WTC11 (cell line): ENCODE data around the gene DNPH1. TPM values are rescaled to one million over a fixed set of nuclear protein-coding genes. Genes with fewer than 3 reads are reported as not detected.
A peak's percentile ranks its signal among the peaks of the same experiment; 100 is the strongest.

ENCODE experiments used
- ATAC-seq: fragments of 200-7000 bp; cut with Tn5 transposase; 2 replicates; pipeline ENCODE4 v1.10.0; 2021; ENCODE audit warnings: mild to moderate bottlenecking, moderate library complexity
- CTCF ChIA-PET: fragments of 300-600 bp; sonication (Branson Sonifier 250); formaldehyde crosslinking; loops from one replicate; lab custom pipeline; 2021; ENCODE audit warnings: antibody characterized with exemption; lab: Charles Lee
- POLR2A ChIA-PET: fragments of 350-600 bp; sonication (Branson Sonifier 250); formaldehyde crosslinking; loops from one replicate; lab custom pipeline; 2021; ENCODE audit warnings: antibody characterized with exemption; lab: Charles Lee
- DNase-seq: peaks from one replicate; pipeline ENCODE4 v3.0.0; 2021; ENCODE audit warnings: low spot score
- H3K27ac Mint-ChIP-seq: 2 replicates; pipeline ENCODE4 v1.8.0; 2021; ENCODE audit warnings: mixed read lengths
- H3K27me3 Mint-ChIP-seq: 2 replicates; pipeline ENCODE4 v1.8.0; 2021; ENCODE audit warnings: low read depth, mild to moderate bottlenecking, moderate library complexity, mixed read lengths
- H3K36me3 Mint-ChIP-seq: 2 replicates; pipeline ENCODE4 v1.8.0; 2021; ENCODE audit warnings: mixed read lengths
- H3K4me1 Mint-ChIP-seq: 2 replicates; pipeline ENCODE4 v1.8.0; 2022; ENCODE audit warnings: mixed read lengths
- H3K4me3 Mint-ChIP-seq: 2 replicates; pipeline ENCODE4 v1.8.0; 2021; ENCODE audit warnings: mild to moderate bottlenecking, moderate library complexity, mixed read lengths
- H3K9me3 Mint-ChIP-seq: 2 replicates; pipeline ENCODE4 v1.8.0; 2021; ENCODE audit warnings: mixed read lengths
- CREB1 ChIP-seq: sonication (generic); formaldehyde crosslinking; IDR thresholded peaks from 2 replicates; pipeline ENCODE4 v1.8.0; 2023; ENCODE audit warnings: mild to moderate bottlenecking, missing genetic modification reagents
- HMGA2 ChIP-seq: fragments of 250-450 bp; sonication (Bioruptor Pico); IDR thresholded peaks from 2 replicates; pipeline ENCODE4 v1.4.0; 2021; ENCODE audit warnings: mild to moderate bottlenecking, moderate library complexity
- JAZF1 ChIP-seq: fragments of 250-450 bp; sonication (Bioruptor Pico); IDR thresholded peaks from 2 replicates; pipeline ENCODE4 v1.9.0; 2021; ENCODE audit warnings: moderate library complexity, mild to moderate bottlenecking, inconsistent platforms
- JUN ChIP-seq: sonication (generic); formaldehyde crosslinking; IDR thresholded peaks from 2 replicates; pipeline ENCODE4 v1.8.0; 2023; ENCODE audit warnings: mild to moderate bottlenecking, missing genetic modification reagents
- KAT7 ChIP-seq: sonication (generic); formaldehyde crosslinking; IDR thresholded peaks from 2 replicates; pipeline ENCODE4 v1.8.1; 2023; ENCODE audit warnings: missing genetic modification reagents, mild to moderate bottlenecking, borderline replicate concordance
- NFYB ChIP-seq: sonication (generic); formaldehyde crosslinking; conservative IDR thresholded peaks from 2 replicates; pipeline ENCODE4 v1.8.0; 2022; ENCODE audit warnings: low read depth, missing genetic modification reagents
- NR2C2 ChIP-seq: sonication (generic); formaldehyde crosslinking; IDR thresholded peaks from 2 replicates; pipeline ENCODE4 v1.8.0; 2022; ENCODE audit warnings: mild to moderate bottlenecking, missing genetic modification reagents
- NR3C1 ChIP-seq: sonication (generic); formaldehyde crosslinking; conservative IDR thresholded peaks from 2 replicates; pipeline ENCODE4 v1.8.1; 2023; ENCODE audit warnings: low read depth, mild to moderate bottlenecking, missing genetic modification reagents
- PRRX2 ChIP-seq: fragments of 250-450 bp; sonication (Bioruptor Pico); IDR thresholded peaks from 2 replicates; pipeline ENCODE4 v1.8.0; 2021; ENCODE audit warnings: mild to moderate bottlenecking
- RELA ChIP-seq: sonication (generic); formaldehyde crosslinking; IDR thresholded peaks from 2 replicates; pipeline ENCODE4 v1.8.1; 2022; ENCODE audit warnings: missing genetic modification reagents, mild to moderate bottlenecking, borderline replicate concordance
- SMAD4 ChIP-seq: sonication (generic); formaldehyde crosslinking; IDR thresholded peaks from 2 replicates; pipeline ENCODE4 v1.8.0; 2022; ENCODE audit warnings: mild to moderate bottlenecking, missing genetic modification reagents
- SOX15 ChIP-seq: fragments of 250-450 bp; sonication (Bioruptor Pico); IDR thresholded peaks from 2 replicates; pipeline ENCODE4 v1.9.0; 2021; ENCODE audit warnings: mild to moderate bottlenecking
- TEAD1 ChIP-seq: sonication (generic); formaldehyde crosslinking; IDR thresholded peaks from 2 replicates; pipeline ENCODE4 v1.8.0; 2022; ENCODE audit warnings: mild to moderate bottlenecking, missing genetic modification reagents
- total RNA-seq: library from RNA; stranded (reverse); gene quantifications from 3 replicates; pipeline ENCODE4 v1.2.3, GENCODE V29; 2021
- TF ChIP-seq, protein P1 (sequence below): sonication (generic); formaldehyde crosslinking; IDR thresholded peaks from 2 replicates; pipeline ENCODE4 v1.8.0; 2023; ENCODE audit warnings: missing genetic modification reagents
- TF ChIP-seq, protein P2 (sequence below): fragments of 250-450 bp; sonication (Bioruptor Pico); conservative IDR thresholded peaks from 2 replicates; pipeline ENCODE4 v1.9.0; 2021; ENCODE audit warnings: mild to moderate bottlenecking
- TF ChIP-seq, protein P3 (sequence below): fragments of 250-450 bp; sonication (Bioruptor Pico); IDR thresholded peaks from 2 replicates; pipeline ENCODE4 v1.9.0; 2021; ENCODE audit warnings: moderate library complexity, mild to moderate bottlenecking, inconsistent platforms, borderline replicate concordance
- TF ChIP-seq, protein P4 (sequence below): sonication (generic); formaldehyde crosslinking; IDR thresholded peaks from 2 replicates; pipeline ENCODE4 v1.8.1; 2022; ENCODE audit warnings: low read depth, missing genetic modification reagents, borderline replicate concordance
- TF ChIP-seq, protein P5 (sequence below): sonication (generic); formaldehyde crosslinking; IDR thresholded peaks from 2 replicates; pipeline ENCODE4 v1.8.0; 2022; ENCODE audit warnings: mild to moderate bottlenecking, missing genetic modification reagents
- TF ChIP-seq, protein P6 (sequence below): sonication (generic); formaldehyde crosslinking; IDR thresholded peaks from 2 replicates; pipeline ENCODE4 v1.8.0; 2023; ENCODE audit warnings: missing genetic modification reagents, mild to moderate bottlenecking, borderline replicate concordance

DNPH1 gene
- total RNA-seq, 1 experiment from 2014 or later: 48.4 TPM

DNA sequence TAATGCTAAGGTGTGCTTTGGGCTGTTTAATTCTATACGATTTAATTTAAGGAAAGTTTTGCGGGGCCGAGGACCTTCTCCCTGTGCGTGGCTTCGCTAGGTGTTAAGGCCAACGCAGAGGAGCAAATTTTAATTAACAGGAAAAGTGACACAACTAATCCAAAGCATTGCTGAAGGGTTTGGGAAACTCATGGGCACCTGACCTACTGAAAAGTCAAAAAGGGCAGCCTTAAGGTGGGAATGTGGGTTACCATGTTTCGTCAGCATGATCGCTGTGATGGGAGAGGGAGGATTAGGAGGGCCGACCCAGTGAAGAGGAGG is 47.7 kb downstream of the DNPH1 start:
- peak; percentile 69; the same call in 1 of the 2 replicates for ATAC-seq
- POLR2A ChIA-PET: interaction anchor here (0.8 to 4.0 kb wide), 6 partner anchors 10 to 252 kb away, joined by 3 to 29 read pairs (median 3); partner anchors contain the start of genes CNPY3, CRIP3, DNPH1 and PTK7
- Mint-ChIP-seq H3K36me3 (peaks cover 18% of the 10 kb centered on the region), H3K27me3 (no peaks in the 10 kb centered on the region; the same call in 1 of the 2 replicates), H3K4me3 (peak overlapping the region; percentile 89), H3K4me1 (peaks cover 20% of the 10 kb centered on the region), H3K27ac (peak overlapping the region; percentile 95), H3K9me3 (no peaks in the 10 kb centered on the region)
- TF ChIP-seq JUN (CRISPR knock-in tag): no peak
- no peak for TF ChIP-seq KAT7 (CRISPR knock-in tag)
- TF ChIP-seq NFYB (CRISPR knock-in tag): no peak
- no peak for TF ChIP-seq CREB1 (CRISPR knock-in tag)
- no peak for TF ChIP-seq NR2C2 (CRISPR knock-in tag)
- TF ChIP-seq PRRX2 (CRISPR knock-in tag): no peak
- TF ChIP-seq, protein P1, sequence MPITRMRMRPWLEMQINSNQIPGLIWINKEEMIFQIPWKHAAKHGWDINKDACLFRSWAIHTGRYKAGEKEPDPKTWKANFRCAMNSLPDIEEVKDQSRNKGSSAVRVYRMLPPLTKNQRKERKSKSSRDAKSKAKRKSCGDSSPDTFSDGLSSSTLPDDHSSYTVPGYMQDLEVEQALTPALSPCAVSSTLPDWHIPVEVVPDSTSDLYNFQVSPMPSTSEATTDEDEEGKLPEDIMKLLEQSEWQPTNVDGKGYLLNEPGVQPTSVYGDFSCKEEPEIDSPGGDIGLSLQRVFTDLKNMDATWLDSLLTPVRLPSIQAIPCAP: no peak
- TF ChIP-seq, protein P2, sequence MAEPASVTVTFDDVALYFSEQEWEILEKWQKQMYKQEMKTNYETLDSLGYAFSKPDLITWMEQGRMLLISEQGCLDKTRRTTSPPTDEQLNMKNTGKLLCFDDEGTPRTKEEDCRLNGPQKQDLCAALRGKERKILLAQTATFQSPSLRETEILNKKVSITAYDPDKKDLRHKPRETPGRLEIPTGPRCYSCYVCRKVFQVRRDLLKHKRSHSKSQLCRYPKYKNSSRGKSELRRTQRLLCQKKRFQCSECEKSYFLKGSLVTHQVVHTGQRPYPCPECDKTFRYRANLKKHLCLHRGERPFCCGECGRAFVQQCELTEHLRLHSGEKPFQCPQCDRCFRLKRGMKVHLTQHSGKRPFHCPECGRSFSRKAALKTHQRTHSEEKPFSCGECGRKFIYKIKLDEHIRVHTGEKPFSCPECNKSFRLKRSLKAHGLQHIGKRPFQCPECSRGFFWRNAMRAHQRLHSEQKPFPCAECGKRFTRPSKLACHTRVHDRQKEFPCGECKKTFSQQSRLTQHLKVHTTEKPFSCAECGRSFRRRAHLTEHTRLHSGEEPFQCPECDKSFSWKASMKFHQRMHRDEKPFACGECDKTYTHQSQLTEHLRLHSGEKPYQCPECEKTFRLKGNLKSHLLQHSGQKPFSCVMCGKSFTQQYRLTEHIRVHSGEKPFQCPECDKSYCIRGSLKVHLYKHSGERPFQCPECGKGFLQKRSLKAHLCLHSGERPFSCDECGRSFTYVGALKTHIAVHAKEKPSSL (CRISPR knock-in tag): no peak
- TF ChIP-seq, protein P3, sequence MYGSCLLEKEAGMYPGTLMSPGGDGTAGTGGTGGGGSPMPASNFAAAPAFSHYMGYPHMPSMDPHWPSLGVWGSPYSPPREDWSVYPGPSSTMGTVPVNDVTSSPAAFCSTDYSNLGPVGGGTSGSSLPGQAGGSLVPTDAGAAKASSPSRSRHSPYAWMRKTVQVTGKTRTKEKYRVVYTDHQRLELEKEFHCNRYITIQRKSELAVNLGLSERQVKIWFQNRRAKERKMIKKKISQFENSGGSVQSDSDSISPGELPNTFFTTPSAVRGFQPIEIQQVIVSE: no peak
- TF ChIP-seq, protein P4, sequence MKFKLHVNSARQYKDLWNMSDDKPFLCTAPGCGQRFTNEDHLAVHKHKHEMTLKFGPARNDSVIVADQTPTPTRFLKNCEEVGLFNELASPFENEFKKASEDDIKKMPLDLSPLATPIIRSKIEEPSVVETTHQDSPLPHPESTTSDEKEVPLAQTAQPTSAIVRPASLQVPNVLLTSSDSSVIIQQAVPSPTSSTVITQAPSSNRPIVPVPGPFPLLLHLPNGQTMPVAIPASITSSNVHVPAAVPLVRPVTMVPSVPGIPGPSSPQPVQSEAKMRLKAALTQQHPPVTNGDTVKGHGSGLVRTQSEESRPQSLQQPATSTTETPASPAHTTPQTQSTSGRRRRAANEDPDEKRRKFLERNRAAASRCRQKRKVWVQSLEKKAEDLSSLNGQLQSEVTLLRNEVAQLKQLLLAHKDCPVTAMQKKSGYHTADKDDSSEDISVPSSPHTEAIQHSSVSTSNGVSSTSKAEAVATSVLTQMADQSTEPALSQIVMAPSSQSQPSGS (CRISPR knock-in tag): no peak
- TF ChIP-seq JAZF1 (CRISPR knock-in tag): no peak
- DNase-seq: no peak
- CTCF ChIA-PET: interaction anchor here (0.8 to 1.6 kb wide), 6 partner anchors 9 to 315 kb away, joined by 3 to 11 read pairs (median 5); partner anchors contain the start of gene DNPH1

DNA sequence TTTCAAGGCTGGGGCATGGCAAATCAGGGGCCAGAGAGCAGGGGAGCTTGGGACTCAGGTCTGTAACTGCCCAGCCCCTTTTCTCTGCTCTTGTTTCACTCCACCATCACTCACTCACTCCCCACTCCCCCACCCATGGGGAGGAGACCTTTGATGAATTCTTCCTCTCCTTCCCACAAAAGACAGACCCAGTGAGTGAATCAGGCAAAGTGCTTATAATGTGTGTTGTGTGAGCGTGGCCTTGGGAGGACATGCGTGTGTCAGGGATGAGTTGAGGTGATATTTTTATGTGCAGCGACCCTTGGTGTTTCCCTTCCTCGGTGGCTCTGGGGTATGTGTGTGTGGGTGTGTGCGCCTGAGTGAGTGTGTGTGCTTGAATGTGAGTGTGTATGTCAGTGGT is 48.3 kb downstream of the DNPH1 start:
- no peaks in the 10 kb centered on the region for H3K9me3 Mint-ChIP-seq
- no peak for DNase-seq
- ATAC-seq: peak; percentile 8
- peaks cover 24% of the 10 kb centered on the region for H3K36me3 Mint-ChIP-seq
- no peaks in the 10 kb centered on the region; the same call in 1 of the 2 replicates for H3K27me3 Mint-ChIP-seq
- peak overlapping the region; percentile 71 for H3K27ac Mint-ChIP-seq
- H3K4me1 Mint-ChIP-seq: peaks cover 20% of the 10 kb centered on the region
- ChIA-PET POLR2A (interaction anchor here (1.3 to 4.0 kb wide), 3 partner anchors 10 to 251 kb away, joined by 3 to 29 read pairs (median 4); partner anchors contain the start of gene SRF), CTCF (interaction anchor here (1.2 kb wide), 2 partner anchors 10 to 48 kb away, joined by 4 to 5 read pairs; partner anchors contain the start of genes DNPH1 and SRF)
- no peak for TF ChIP-seq TEAD1
- TF ChIP-seq SMAD4: no peak
- TF ChIP-seq, protein P5, sequence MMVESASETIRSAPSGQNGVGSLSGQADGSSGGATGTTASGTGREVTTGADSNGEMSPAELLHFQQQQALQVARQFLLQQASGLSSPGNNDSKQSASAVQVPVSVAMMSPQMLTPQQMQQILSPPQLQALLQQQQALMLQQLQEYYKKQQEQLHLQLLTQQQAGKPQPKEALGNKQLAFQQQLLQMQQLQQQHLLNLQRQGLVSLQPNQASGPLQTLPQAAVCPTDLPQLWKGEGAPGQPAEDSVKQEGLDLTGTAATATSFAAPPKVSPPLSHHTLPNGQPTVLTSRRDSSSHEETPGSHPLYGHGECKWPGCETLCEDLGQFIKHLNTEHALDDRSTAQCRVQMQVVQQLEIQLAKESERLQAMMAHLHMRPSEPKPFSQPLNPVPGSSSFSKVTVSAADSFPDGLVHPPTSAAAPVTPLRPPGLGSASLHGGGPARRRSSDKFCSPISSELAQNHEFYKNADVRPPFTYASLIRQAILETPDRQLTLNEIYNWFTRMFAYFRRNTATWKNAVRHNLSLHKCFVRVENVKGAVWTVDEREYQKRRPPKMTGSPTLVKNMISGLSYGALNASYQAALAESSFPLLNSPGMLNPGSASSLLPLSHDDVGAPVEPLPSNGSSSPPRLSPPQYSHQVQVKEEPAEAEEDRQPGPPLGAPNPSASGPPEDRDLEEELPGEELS (CRISPR knock-in tag): no peak
- H3K4me3 Mint-ChIP-seq: peak overlapping the region; percentile 89

DNA sequence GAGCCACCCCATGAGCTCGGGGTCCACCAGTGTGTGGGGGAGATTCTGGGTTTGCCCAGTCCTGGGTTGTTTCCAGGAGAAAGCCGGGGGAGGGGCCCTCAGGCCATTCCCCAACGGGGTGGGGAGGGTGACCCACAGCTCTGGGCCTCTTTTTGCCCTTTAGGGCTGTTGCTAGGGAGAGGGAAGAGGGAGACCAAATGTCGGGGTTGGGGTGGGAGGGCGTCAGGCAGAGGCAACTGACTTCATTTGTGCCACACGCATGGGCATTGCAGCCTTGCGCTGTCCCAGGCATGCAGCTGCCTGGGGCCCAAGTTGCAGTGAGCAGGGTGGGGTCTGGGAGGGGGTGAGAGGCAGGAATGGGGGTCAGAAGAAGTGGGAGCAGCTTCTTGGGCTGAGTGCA is 49.2 kb downstream of the DNPH1 start:
- POLR2A ChIA-PET: interaction anchor here (1.3 to 4.0 kb wide), 3 partner anchors 9 to 250 kb away, joined by 3 to 29 read pairs (median 4); partner anchors contain the start of gene SRF
- H3K36me3 Mint-ChIP-seq: peaks cover 31% of the 10 kb centered on the region
- H3K27me3 Mint-ChIP-seq: no peaks in the 10 kb centered on the region; the same call in 1 of the 2 replicates
- no peak for ATAC-seq
- no peak for DNase-seq
- CTCF ChIA-PET: interaction anchor here (0.6 to 1.2 kb wide), 3 partner anchors 9 to 277 kb away, joined by 3 to 5 read pairs (median 4); partner anchors contain the start of genes DNPH1 and SRF
- H3K27ac Mint-ChIP-seq: no peak overlapping the region
- H3K9me3 Mint-ChIP-seq: no peaks in the 10 kb centered on the region
- H3K4me1 Mint-ChIP-seq: peaks cover 21% of the 10 kb centered on the region
- H3K4me3 Mint-ChIP-seq: no peak overlapping the region
- TF ChIP-seq, protein P4 (CRISPR knock-in tag): no peak
- TF ChIP-seq, protein P6, sequence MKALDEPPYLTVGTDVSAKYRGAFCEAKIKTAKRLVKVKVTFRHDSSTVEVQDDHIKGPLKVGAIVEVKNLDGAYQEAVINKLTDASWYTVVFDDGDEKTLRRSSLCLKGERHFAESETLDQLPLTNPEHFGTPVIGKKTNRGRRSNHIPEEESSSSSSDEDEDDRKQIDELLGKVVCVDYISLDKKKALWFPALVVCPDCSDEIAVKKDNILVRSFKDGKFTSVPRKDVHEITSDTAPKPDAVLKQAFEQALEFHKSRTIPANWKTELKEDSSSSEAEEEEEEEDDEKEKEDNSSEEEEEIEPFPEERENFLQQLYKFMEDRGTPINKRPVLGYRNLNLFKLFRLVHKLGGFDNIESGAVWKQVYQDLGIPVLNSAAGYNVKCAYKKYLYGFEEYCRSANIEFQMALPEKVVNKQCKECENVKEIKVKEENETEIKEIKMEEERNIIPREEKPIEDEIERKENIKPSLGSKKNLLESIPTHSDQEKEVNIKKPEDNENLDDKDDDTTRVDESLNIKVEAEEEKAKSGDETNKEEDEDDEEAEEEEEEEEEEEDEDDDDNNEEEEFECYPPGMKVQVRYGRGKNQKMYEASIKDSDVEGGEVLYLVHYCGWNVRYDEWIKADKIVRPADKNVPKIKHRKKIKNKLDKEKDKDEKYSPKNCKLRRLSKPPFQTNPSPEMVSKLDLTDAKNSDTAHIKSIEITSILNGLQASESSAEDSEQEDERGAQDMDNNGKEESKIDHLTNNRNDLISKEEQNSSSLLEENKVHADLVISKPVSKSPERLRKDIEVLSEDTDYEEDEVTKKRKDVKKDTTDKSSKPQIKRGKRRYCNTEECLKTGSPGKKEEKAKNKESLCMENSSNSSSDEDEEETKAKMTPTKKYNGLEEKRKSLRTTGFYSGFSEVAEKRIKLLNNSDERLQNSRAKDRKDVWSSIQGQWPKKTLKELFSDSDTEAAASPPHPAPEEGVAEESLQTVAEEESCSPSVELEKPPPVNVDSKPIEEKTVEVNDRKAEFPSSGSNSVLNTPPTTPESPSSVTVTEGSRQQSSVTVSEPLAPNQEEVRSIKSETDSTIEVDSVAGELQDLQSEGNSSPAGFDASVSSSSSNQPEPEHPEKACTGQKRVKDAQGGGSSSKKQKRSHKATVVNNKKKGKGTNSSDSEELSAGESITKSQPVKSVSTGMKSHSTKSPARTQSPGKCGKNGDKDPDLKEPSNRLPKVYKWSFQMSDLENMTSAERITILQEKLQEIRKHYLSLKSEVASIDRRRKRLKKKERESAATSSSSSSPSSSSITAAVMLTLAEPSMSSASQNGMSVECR (CRISPR knock-in tag): no peak
- TF ChIP-seq SOX15 (no peak), HMGA2 (CRISPR knock-in tag) (no peak), NR3C1 (no peak), RELA (CRISPR knock-in tag) (no peak)
